ENCODE measurements around the gene RMRP. TPM values are rescaled to one million over a fixed set of nuclear protein-coding genes. Genes with fewer than 3 reads are reported as not detected.

The RMRP gene
- total and polyA plus RNA-seq, 10 of the 15 experiments (the other 5 are each of a cell fraction or from before 2014, with no cell fraction given) = 12.0 to 42,450 (median 6,418) TPM; not detected in 4

DNA sequence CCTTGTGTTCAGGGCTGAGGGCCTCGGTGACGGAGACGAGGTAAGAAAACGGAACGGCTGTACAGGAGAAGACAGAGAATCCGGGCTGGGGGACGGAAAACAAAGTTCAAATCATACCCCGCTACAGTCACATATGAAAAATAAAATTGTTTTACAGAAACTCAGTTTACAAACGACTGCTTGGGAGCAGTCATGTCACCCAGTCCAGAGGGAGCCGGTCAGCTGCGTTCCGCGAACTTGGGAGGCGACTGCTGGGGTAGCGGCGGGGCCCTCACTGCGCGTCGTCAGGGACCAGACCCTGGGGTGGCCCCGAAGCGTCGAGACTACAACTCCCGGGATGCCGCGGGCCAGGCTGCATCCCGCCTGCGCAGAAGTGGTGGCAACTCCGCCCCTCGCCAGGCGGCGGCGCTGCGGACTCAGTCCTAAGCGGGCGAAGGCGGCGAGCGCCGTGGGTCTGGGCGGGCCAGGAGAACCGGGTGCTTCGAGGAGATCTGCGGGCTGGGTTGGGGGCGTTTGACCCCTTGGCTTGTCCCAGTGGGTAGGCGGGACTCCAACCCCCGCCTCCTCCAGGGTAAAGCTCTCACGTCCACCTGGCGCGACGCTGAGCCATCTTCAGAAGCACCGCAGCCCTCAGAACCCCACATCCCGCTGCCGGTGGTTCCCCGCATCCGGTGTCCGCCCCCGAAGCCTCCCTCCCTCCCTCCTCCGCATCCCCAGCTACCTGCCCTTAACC lies 11.1 kb downstream of the RMRP start (continued):
- TF ChIP-seq BHLHE40 (IDR thresholded peaks at IDR 0.05; ENCODE audit: borderline replicate concordance in 1 of 2, low read depth in 2 of 2, low read length in 1 of 2) = peak; percentile 29 to 64; a peak in 2 of 4 replicates

DNA sequence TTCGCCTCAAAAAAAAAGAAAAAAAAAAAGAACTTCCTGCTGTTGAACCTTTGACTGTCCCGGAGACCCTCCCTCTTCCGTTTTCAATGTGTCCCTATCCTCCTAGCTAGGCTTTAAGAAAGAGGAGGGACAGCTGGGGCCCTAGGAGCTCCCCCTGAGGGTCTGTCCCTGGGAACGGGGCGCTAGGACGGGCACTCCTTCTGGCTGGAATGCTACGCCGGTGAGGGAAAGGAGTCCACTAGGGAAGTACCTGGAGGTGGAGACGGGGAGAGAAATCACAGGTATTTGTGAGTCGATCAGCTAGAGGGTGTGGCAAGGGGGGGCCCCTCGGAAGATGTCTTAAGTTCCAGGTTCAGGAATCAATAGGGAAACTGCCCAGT lies 11.7 kb downstream of the RMRP start:
- Histone ChIP-seq H2AFZ (ENCODE audit: control insufficient read depth, low read depth, low read length) (peak overlapping the region; percentile 90), H3K4me2 (ENCODE audit: control insufficient read depth, insufficient read depth) (peak overlapping the region; percentile 93), H3K36me3 (ENCODE audit: control insufficient read depth in 2 of 2, insufficient read depth in 2 of 2, low read length in 1 of 2) (no peaks in the 10 kb centered on the region), H4K20me1 (ENCODE audit: control insufficient read depth, insufficient read depth) (no peaks in the 10 kb centered on the region), H3K9ac (ENCODE audit: control insufficient read depth, insufficient read depth, low read length) (peak overlapping the region; percentile 90), H3K4me3 (peak overlapping the region; percentile 96), H3K9me3 (replicated peaks; ENCODE audit: control insufficient read depth, insufficient read depth, low read length) (no peaks in the 10 kb centered on the region), H3K27ac (ENCODE audit: control insufficient read depth, insufficient read depth) (peak overlapping the region; percentile 89), H3K4me1 (ENCODE audit: control insufficient read depth, insufficient read depth, low read length) (peaks cover 22% of the 10 kb centered on the region), H3K27me3 (replicated peaks in 1 of 2; ENCODE audit: control insufficient read depth in 2 of 2, insufficient read depth in 2 of 2, low read length in 1 of 2) (no peaks in the 10 kb centered on the region), H3K79me2 (ENCODE audit: control insufficient read depth, insufficient read depth, low read length) (peaks cover 20% of the 10 kb centered on the region)
- intact Hi-C loops (cut with micrococcal nuclease; ENCODE audit: unreplicated experiment) (loop anchor here (1.0 to 2.0 kb wide), 2 partner anchors 11 to 41 kb away; partner anchors contain the start of gene TESK1), in situ Hi-C loops (cut with MboI) (no loop called here)
- POLR2A ChIA-PET = interaction anchor here (0.6 to 11.1 kb wide), 12 partner anchors 10 to 116 kb away, joined by 3 to 163 read pairs (median 9); partner anchors contain the start of genes ARHGEF39, CCDC107, CD72 and CREB3
- TF ChIP-seq TCF3 (IDR thresholded peaks at IDR 0.05; ENCODE audit: borderline replicate concordance, insufficient read depth, low read depth, low read length) (no peak), RAD21 (IDR thresholded peaks at IDR 0.05; ENCODE audit: insufficient read depth, low read depth, low read length) (no peak), BRCA1 (IDR thresholded peaks at IDR 0.05; ENCODE audit: low read depth, low read length) (no peak), RCOR1 (conservative IDR thresholded peaks at IDR 0.05; ENCODE audit: low read depth, low read length) (no peak), ZNF384 (IDR thresholded peaks at IDR 0.05; ENCODE audit: borderline replicate concordance, low read depth, low read length) (no peak; the same call in 1 of the 2 replicates), SIX5 (IDR thresholded peaks at IDR 0.05; ENCODE audit: low read depth, low read length, severe bottlenecking) (no peak), ELK1 (IDR thresholded peaks at IDR 0.05; ENCODE audit: low read depth, low read length) (0 out of 2 replicates have a peak, but pooled peaks have one; percentile 28)
- TF ChIP-seq, protein P1, sequence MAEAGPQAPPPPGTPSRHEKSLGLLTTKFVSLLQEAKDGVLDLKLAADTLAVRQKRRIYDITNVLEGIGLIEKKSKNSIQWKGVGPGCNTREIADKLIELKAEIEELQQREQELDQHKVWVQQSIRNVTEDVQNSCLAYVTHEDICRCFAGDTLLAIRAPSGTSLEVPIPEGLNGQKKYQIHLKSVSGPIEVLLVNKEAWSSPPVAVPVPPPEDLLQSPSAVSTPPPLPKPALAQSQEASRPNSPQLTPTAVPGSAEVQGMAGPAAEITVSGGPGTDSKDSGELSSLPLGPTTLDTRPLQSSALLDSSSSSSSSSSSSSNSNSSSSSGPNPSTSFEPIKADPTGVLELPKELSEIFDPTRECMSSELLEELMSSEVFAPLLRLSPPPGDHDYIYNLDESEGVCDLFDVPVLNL (IDR thresholded peaks at IDR 0.05; ENCODE audit: low read depth, low read length) = no peak
- ATAC-seq (no peak), FAIRE-seq (no peak), DNase-seq (ENCODE audit: low read depth, low spot score) (no peak)
- BruUV-seq (replicated peaks) = TSS peak; percentile 63
- CTCF ChIA-PET = interaction anchor here (0.8 to 8.8 kb wide), 25 partner anchors 11 to 239 kb away, joined by 3 to 139 read pairs (median 8); partner anchors contain the start of genes ARHGEF39, CCDC107, CD72 and CREB3
- 2% methylated on average over 11 of the region's 11 CpGs for whole genome bisulfite sequencing (ENCODE audit: insufficient coverage, insufficient replicate concordance, low lambda C conversion rate, missing lambda C conversion rate)
- RAD21 ChIA-PET (ENCODE audit: unreplicated experiment) = interaction anchor here (0.7 to 9.6 kb wide), 23 partner anchors 10 to 236 kb away, joined by 3 to 133 read pairs (median 6); partner anchors contain the start of genes ARHGEF39, CCDC107, CREB3 and GBA2
- SMC1A ChIA-PET (ENCODE audit: uncharacterized antibody, unreplicated experiment) = interaction anchor here (0.7 to 7.7 kb wide), 20 partner anchors 12 to 180 kb away, joined by 3 to 114 read pairs (median 6); partner anchors contain the start of genes ARHGEF39, CCDC107, CD72 and CREB3
